Activated CD4-positive, alpha-beta T cell treated with anti-CD3 and anti-CD28 coated beads for 48 hours (primary cell): ENCODE measurements around the gene ANKDD1B.

Experiments used
- DNase-seq: peaks from one replicate; pipeline ENCODE4 v3.0.0-alpha.2; 2020

The ANKDD1B gene

GRCh38 chr5:75616971-75617621 lies 5.8 kb downstream of the ANKDD1B start:
- DNase-seq: no peak

- no peak for DNase-seq
Observed at GRCh38 chr5:75617736-75618352, 6.6 kb downstream of the ANKDD1B start.

GRCh38 chr5:75620184-75620959 lies 9.1 kb downstream of the ANKDD1B start:
- DNase-seq: no peak

- DNase-seq: no peak
Observed at GRCh38 chr5:75622564-75622963, 11.3 kb downstream of the ANKDD1B start.

- DNase-seq: no peak
Observed at GRCh38 chr5:75623846-75624245, 12.6 kb downstream of the ANKDD1B start.

- DNase-seq: no peak
Observed at GRCh38 chr5:75626959-75627358, 15.7 kb downstream of the ANKDD1B start.

GRCh38 chr5:75627801-75628200 lies 16.5 kb downstream of the ANKDD1B start:
- DNase-seq: no peak

- DNase-seq: no peak
Observed at GRCh38 chr5:75630875-75631274, 19.6 kb downstream of the ANKDD1B start.

- DNase-seq: no peak
Observed at GRCh38 chr5:75632321-75632720, 21.1 kb downstream of the ANKDD1B start.

GRCh38 chr5:75637949-75638348 lies 26.7 kb downstream of the ANKDD1B start:
- no peak for DNase-seq

GRCh38 chr5:75639535-75640311 lies 28.5 kb downstream of the ANKDD1B start:
- DNase-seq: no peak

GRCh38 chr5:75640395-75640794 lies 29.1 kb downstream of the ANKDD1B start:
- no peak for DNase-seq

GRCh38 chr5:75640826-75641225 lies 29.6 kb downstream of the ANKDD1B start:
- no peak for DNase-seq

GRCh38 chr5:75648712-75649111 lies 37.5 kb downstream of the ANKDD1B start:
- DNase-seq: peak; percentile 5

- DNase-seq: no peak
Observed at GRCh38 chr5:75651575-75652238, 40.5 kb downstream of the ANKDD1B start.

GRCh38 chr5:75653521-75653920 lies 42.3 kb downstream of the ANKDD1B start:
- DNase-seq: no peak

GRCh38 chr5:75654693-75655295 lies 43.5 kb downstream of the ANKDD1B start:
- no peak for DNase-seq

- no peak for DNase-seq
Observed at GRCh38 chr5:75656311-75657003, 45.2 kb downstream of the ANKDD1B start.

GRCh38 chr5:75659791-75660450 lies 48.7 kb downstream of the ANKDD1B start:
- DNase-seq: no peak

GRCh38 chr5:75660678-75661465 lies 49.6 kb downstream of the ANKDD1B start:
- DNase-seq: no peak
